Measurements from ENCODE around the gene CTCF.
A peak's percentile ranks its signal among the peaks of the same experiment; 100 is the strongest.

Gene CTCF

DNA sequence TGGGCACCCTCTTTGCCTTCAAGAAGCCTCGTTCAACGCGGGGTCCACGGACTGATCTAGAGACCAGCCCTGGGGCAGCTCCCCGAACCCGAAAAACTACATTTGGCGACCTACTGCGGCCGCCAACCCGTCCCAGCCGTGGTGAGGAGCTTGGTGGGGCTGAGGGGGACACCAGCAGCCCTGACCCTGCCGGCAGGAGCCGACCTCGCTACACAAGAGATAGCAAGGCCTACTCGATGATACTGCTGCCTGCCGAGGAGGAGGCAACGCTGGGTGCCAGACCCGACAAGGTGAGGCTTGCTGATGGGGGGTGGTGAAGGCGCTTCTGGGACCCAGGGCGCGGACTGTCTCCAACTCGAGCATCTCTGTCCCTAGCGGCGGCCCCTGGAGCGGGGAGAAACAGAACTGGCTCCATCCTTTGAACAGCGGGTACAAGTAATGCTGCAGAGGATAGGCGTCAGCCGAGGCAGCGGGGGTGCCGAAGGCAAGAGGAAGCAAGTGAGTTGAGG lies 92.1 kb downstream of the CTCF start:
- no peak for DNase-seq

DNA sequence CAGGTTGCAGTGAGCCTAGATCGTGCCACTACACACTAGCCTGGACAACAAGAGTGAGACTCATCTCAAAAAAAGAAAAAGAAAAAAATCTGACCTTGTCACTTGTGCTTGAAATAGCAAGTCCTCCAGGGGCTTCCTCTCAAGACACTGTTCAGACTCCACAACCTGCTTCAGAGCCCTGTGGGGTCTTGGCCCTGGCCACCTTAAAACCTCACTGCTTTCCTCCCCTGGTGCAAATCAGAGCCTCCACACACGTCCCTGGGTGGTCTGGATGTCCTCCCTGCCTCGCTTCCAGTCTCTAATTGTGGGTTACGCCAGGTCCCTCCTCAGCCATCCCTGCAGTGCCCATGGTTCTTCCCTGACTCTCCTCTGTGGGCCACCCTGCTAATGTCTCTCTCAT lies 93.0 kb downstream of the CTCF start:
- DNase-seq = no peak

- DNase-seq = no peak
Observed at GRCh38 chr16:67656344-67657016, 94.2 kb downstream of the CTCF start.

- no peak for DNase-seq
Observed at GRCh38 chr16:67657017-67657608, 94.8 kb downstream of the CTCF start.

GRCh38 chr16:67657751-67658518 lies 95.6 kb downstream of the CTCF start:
- no peak for DNase-seq

DNA sequence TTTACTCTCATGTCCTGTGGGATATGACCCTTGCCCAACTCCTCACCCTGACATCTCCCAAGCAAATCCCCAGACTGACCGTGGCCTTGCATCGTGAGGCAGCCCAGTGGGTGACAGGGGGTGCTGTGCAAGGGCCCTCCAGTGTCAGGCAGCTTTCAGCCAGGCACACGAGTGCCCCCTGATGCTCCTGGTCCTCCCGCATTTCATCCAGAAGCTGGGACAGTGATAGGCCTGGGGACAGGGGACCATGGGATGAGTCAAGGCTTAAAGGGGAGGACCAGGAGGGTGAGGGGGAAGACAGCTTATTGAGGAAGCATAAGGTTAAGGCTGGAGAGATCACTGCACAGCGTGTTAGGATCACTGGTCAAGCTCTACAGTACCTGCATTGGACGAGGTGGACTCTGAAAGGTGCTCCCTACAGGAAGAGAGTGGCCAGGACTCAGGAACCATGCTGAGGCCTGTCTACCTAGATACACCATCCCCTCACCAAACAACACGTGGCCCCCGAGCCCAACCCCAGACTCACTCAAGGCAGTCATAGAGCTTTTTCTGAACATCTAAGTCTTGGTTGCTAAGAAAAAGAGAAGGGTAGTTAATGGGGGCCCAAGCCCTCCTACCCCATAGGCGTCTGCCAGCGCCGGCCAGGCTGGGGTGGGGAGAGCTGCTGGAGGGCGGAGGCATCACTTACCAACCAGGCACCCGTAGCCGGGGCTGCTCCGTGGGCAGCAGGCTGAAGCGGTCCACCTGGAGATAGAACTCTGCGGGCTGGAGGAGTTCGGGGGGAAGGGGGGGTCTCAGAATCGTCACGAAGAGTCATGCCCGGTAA lies 96.7 kb downstream of the CTCF start:
- no peak for DNase-seq

DNA sequence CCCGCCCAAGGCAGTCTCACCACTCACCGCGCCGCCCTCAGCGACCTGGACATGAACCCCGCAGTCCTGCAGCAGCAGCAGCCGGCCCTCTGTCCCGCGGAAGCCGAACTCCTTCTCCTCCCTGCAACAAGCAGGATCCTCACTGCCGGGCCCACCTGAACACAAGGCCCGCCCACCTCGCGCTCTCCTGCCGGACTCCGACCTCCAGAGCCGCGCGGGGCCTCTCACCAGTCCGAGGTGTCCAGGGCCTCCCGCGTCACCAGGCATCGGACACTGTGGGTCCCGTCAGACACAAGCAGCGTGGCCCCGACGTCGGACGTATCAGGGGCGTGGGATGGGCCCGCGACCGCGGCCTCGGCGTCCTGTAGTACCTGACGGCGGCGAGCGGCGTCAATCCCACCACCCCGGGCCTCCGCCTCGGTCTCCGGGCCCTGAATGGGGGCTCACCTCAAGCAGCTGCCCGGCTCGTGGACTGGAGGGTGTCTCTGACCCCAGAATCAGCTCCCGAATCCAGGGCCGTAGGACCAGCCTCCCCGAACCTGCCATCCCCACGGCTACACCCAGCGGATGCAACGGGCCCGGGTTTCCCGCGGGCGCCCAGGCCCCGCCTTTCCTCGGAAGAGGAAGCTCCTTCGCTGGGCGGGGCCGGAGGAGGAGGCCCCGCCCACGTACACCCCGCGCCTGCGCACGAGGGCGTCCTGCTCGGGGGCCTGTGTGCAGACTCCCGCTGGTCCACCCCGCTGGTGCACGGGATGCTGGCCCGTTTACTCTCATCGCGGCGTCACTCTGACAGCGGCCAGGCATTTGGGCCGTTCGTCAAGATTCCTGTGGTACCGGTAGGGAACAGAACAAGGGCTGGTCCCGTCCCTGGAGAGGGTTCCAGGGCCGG lies 97.6 kb downstream of the CTCF start, which contains the start of gene ACD:
Gene ACD, minus strand, starts transcription at position 586 of the 889 bp plus-strand sequence. Its CDS starts 40 bp downstream, at position 546.
- DNase-seq = peak; percentile 61 to 79

- peak; percentile 75 to 85 for DNase-seq
Observed at GRCh38 chr16:67660564-67661028, 98.3 kb downstream of the CTCF start, which contains the start of gene PARD6A. PARD6A (plus strand) TSS chr16:67660960; CDS start chr16:67661039, 79 bp downstream.

DNA sequence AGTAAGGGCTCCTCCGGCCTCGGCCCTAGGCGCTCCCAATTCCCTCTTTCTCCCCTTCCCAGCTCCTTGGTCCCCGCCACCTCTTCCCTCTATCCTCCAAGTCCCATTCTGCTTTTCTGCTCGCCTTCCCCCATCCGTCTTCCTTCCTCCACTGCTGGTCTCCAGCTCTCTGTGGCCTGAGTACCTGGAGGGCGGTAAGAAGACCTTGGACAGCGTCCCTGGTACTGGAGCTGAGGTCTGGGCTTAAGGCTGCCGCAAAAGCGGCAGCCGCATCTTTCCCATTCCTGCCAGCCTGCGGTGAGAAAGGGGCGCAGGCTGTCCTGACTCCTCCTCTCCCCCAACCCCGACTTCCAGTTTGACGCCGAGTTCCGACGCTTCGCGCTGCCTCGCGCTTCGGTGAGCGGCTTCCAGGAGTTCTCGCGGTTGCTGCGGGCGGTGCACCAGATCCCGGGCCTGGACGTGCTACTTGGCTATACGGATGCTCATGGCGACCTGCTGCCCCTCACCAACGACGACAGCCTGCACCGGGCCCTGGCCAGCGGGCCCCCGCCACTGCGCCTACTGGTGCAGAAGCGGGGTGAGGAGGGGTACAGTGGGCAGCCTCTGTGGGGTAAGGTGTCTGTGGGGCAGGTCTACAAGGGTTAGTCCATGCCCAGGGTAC lies 98.9 kb downstream of the CTCF start:
- DNase-seq = no peak

- DNase-seq = no peak
Observed at GRCh38 chr16:67661886-67662652, 99.7 kb downstream of the CTCF start.

DNA sequence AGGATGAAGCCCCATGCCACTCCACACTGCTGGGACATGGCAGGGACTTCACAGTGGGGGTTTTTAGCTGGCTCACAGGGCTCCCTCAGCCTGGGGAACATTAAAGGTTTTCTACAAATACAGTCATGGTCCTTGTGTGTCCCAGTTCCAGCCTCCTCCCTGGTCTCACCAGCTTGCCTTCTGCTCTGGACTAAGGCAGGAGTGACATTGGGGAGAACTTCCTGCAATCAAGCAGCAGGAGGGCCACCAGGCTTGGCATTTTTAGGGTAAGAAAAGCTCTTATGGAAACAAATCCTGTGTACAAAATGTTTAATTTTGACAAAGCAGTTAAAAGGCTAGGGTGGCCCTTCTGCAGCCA lies 100.3 kb downstream of the CTCF start:
- no peak for DNase-seq

GRCh38 chr16:67663151-67663876 lies 101.0 kb downstream of the CTCF start:
- no peak for DNase-seq

DNA sequence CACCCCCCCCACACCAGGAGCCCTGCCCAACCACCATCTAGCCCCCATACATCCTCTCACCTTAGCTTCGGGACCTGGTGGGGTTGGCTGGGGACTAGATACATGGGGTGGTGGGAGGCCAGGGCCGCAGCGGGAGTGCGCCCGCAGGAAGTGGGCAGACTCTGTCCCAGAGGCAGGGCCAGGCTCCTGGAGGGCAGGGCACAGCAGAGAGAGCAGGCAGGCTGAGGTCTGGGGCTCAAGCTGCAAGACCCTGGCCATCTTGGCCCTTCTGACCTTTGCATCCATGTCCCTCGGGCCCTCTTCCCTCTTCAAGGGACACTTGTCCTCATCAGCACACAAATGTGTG lies 101.5 kb downstream of the CTCF start:
- DNase-seq = no peak

- no peak for DNase-seq
Observed at GRCh38 chr16:67664258-67664657, 101.9 kb downstream of the CTCF start.

DNA sequence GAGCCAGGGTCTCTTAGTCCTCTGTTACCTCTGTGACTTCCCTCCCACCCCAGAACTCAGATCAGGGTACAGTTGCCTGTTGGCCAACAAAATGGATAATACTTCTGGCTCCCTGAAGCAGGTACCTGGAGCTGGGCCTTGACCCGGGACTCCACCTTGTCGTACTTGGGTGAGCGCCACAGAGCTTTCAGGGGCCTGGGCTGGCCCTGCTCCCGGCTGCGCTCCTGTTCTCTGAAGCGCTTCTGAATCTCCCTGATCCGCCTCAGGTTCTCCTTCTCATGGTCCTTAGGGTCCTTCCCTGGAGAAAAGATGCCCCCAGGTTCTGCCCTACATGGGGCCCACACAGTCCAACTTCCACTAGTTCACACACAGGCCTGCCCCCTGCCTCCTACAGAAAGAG lies 102.5 kb downstream of the CTCF start:
- no peak for DNase-seq

GRCh38 chr16:67665598-67665997 lies 103.3 kb downstream of the CTCF start:
- DNase-seq = no peak

- no peak for DNase-seq
Observed at GRCh38 chr16:67666032-67666551, 103.8 kb downstream of the CTCF start.

DNA sequence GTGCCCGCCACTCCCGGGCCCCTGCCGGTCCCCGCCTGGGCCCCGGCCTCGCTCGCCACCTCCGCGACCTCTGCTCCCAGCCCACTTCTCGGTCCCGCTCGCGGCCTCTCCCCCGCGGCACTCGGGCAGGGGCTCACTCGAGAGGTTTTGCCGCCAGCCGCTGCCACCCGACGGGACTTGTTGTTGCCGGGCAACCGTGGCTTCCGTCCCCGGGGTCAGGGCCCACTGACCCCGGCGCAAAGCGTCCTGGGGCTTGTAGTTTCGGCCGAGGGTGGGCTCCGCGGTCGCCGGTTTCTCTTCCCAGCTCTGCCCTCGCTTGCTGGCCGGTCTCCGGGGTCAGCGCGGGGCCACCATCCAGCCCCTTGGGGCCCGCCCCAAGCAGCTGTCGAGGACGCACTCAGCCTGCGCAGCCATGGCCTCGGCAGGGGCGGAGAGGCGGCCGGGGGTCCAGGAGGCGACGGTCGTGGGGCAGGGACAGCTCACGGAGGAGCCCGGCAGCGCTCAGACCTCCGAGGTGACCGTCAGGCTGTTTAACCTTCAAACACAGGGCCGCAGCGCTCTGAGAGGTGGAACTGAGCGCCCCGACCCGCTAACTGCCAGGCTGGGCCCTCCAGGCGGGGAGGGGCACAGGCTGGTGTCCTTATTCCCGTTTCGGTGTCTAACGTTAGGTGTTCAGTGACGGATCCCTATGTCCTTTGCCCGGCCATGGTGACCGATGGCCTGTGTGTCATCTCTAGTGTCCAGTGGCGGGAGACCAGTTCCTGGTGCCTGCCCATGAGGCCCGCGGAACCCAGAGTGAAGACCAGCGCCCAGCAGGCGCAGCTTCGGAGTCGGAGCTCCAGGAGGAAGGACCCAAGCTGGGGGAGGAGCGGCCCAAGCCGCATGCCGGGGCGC lies 104.5 kb downstream of the CTCF start, which contains the start of the genes C16orf86 and ENKD1:
Gene C16orf86, plus strand, starts transcription at position 256 of the 894 bp plus-strand sequence. Its CDS starts 157 bp downstream, at position 413.
Gene ENKD1, minus strand, starts transcription at position 192 of the 894 bp plus-strand sequence. CDS start 308 bp downstream, outside the sequence.
- DNase-seq = peak; percentile 24 to 53

All from NCI-H187 (cell line).